GM12875 (cell line): ENCODE data around the gene LRP2.

Experiments
- H3K4me3 ChIP-seq: one replicate; pipeline ENCODE4 v1.5.1; 2011; ENCODE audit warnings: low read depth, low read length, control low read depth
- CTCF ChIP-seq: IDR thresholded peaks from 2 replicates; pipeline ENCODE4 v1.5.1; 2011; ENCODE audit warnings: low read depth, mild to moderate bottlenecking, control low read depth, inconsistent platforms, low read length, moderate library complexity, borderline replicate concordance; ENCODE audit not compliant: insufficient read depth

Gene LRP2

DNA sequence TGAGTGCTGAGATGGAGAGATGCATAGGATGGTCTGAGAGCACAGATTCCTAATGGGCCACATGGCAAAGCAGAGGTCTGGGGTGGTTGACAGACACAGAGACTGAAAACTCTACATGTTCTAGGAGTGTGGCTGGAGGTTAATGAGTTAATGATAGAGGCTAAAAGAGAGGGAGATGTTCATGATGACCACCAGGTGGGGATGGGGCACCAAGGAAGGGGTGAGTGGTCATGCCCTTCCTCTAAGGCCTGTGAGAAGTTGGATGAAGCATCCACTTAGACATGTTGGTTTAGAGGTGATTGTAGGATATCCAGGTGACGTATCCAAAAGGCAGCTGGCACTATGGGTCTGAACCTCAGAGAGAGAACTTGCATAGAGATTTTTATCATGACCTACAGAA, 102.1 kb downstream of the LRP2 start:
- no peak for TF ChIP-seq CTCF
- no peak overlapping the region for H3K4me3 ChIP-seq

DNA sequence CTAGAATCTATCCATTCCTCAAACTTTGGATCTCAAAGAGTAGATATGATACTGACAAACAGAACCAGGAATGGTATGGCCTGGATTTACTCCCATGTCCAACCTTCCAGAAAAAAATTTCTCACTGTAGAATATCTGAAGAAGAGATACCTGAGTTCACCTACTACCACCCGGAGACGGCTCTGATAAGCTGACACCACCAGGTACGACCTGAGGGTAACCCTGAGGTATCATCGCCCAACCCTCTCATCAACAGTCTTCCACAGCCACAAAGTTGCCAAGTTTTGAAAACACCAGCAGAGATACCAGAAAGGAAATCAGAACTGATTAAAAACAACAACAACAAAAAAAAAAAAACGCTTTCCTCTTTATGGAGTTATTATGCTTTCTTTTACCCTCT, 102.9 kb downstream of the LRP2 start:
- no peak overlapping the region for H3K4me3 ChIP-seq
- no peak for TF ChIP-seq CTCF

GRCh38 chr2:169258045-169258601, 104.2 kb downstream of the LRP2 start:
- no peak overlapping the region for H3K4me3 ChIP-seq
- no peak for TF ChIP-seq CTCF

- H3K4me3 ChIP-seq: no peak overlapping the region
- no peak for TF ChIP-seq CTCF
Measured at GRCh38 chr2:169254774-169255173, 107.6 kb downstream of the LRP2 start.

GRCh38 chr2:169247211-169247610, 115.1 kb downstream of the LRP2 start:
- no peak overlapping the region for H3K4me3 ChIP-seq
- TF ChIP-seq CTCF: no peak

GRCh38 chr2:169240405-169240804, 121.9 kb downstream of the LRP2 start:
- no peak overlapping the region for H3K4me3 ChIP-seq
- TF ChIP-seq CTCF: no peak

- no peak for TF ChIP-seq CTCF
- no peak overlapping the region for H3K4me3 ChIP-seq
Measured at GRCh38 chr2:169237939-169238338, 124.4 kb downstream of the LRP2 start.
